Measurements from ENCODE around the gene SIGLEC1. TPM values are rescaled to one million over a fixed set of nuclear protein-coding genes. Genes with fewer than 3 reads are reported as not detected.

SIGLEC1 gene
- total and polyA plus RNA-seq, 2 of the 8 experiments (the other 6 are each of a cell fraction or from before 2014, with no cell fraction given) = 0.02 TPM; not detected in 1

GRCh38 chr20:3719046-3719445 is 6.6 kb upstream of the SIGLEC1 start:
- Histone ChIP-seq H2BK20ac (ENCODE audit: low read length) (no peak overlapping the region), H2BK5ac (ENCODE audit: low read depth, low read length) (no peak overlapping the region), H4K8ac (ENCODE audit: extremely low read depth, insufficient read depth, low read length) (no peak overlapping the region), H3K18ac (ENCODE audit: extremely low read depth, low read length) (no peak overlapping the region), H3K56ac (replicated peaks; ENCODE audit: insufficient read length, low read depth, low read length) (no peak overlapping the region), H3K27me3 (replicated peaks in 1 of 4; ENCODE audit: control insufficient read depth in 3 of 4, extremely low read depth in 1 of 4, insufficient read depth in 3 of 4, low read length in 3 of 4) (no peaks in the 10 kb centered on the region), H3K79me2 (ENCODE audit: control insufficient read depth in 1 of 2, insufficient read depth in 2 of 2, low read length in 2 of 2) (no peaks in the 10 kb centered on the region), H3K23me2 (ENCODE audit: low read depth, low read length) (no peaks in the 10 kb centered on the region), H3K23ac (ENCODE audit: insufficient read length) (no peak overlapping the region), H2BK15ac (ENCODE audit: low read length) (no peak overlapping the region), H2AFZ (ENCODE audit: low read length) (no peak overlapping the region), H3K4me2 (ENCODE audit: insufficient read depth in 1 of 2, low read depth in 2 of 2, low read length in 2 of 2) (no peak overlapping the region), H3K14ac (ENCODE audit: insufficient read length) (no peak overlapping the region), H2AK5ac (ENCODE audit: low read depth, low read length) (no peak overlapping the region), H3K4me1 (replicated peaks in 1 of 4; ENCODE audit: control insufficient read depth in 3 of 4, insufficient read depth in 4 of 4, low read length in 3 of 4) (no peaks in the 10 kb centered on the region), H3K4ac (replicated peaks; ENCODE audit: insufficient read length, low read depth, low read length) (no peak overlapping the region), H3K36me3 (ENCODE audit: control insufficient read depth in 2 of 4, insufficient read depth in 4 of 4, low read length in 3 of 4) (no peaks in the 10 kb centered on the region), H3K9me3 (ENCODE audit: insufficient read depth in 2 of 2, low read depth in 1 of 2, low read length in 1 of 2) (no peaks in the 10 kb centered on the region), H2BK12ac (ENCODE audit: low read depth, low read length) (no peak overlapping the region), H4K91ac (replicated peaks; ENCODE audit: insufficient read length, low read length) (no peak overlapping the region), H3K79me1 (ENCODE audit: low read depth, low read length) (no peaks in the 10 kb centered on the region), H3K4me3 (ENCODE audit: extremely low read depth in 1 of 4, insufficient read depth in 2 of 4, low read depth in 3 of 4, low read length in 4 of 4) (no peak overlapping the region), H2BK120ac (replicated peaks; ENCODE audit: low read depth, low read length) (no peak overlapping the region), H4K20me1 (replicated peaks in 1 of 2; ENCODE audit: control insufficient read depth in 1 of 2, insufficient read depth in 2 of 2, low read length in 2 of 2) (no peaks in the 10 kb centered on the region), H4K5ac (ENCODE audit: insufficient read length, low read depth, low read length) (no peak overlapping the region), H3K9ac (replicated peaks in 1 of 4; ENCODE audit: extremely low read depth in 1 of 4, low read depth in 3 of 4, low read length in 3 of 4) (no peak overlapping the region), H3K27ac (ENCODE audit: low read depth, low read length) (no peak overlapping the region)
- no peak for DNase-seq (ENCODE audit: low read depth in 1 of 2, low spot score in 2 of 2)
- POLR2A ChIA-PET (ENCODE audit: partially characterized antibody) = interaction anchor here (1.3 to 1.9 kb wide), 6 partner anchors 11 to 49 kb away, joined by 3 to 7 read pairs (median 4); partner anchors contain the start of gene HSPA12B
- WGBS, 2 experiments (ENCODE audit: extremely low coverage in 1 of 2, insufficient coverage in 1 of 2, insufficient read length in 1 of 2, insufficient replicate concordance in 2 of 2, low coverage in 1 of 2, low lambda C conversion rate in 2 of 2, missing lambda C conversion rate in 1 of 2) = 85% methylated on average over 4 of the region's 4 CpGs; no CpG with 5 or more reads in 1 of the 2 experiments
- FAIRE-seq = no peak
- CTCF ChIA-PET (ENCODE audit: partially characterized antibody) = interaction anchor here (1.2 to 42.0 kb wide), 7 partner anchors 8 to 80 kb away, joined by 3 to 1432 read pairs (median 6); partner anchors contain the start of gene ADAM33
- no peak for TF ChIP-seq ASH2L (IDR thresholded peaks at IDR 0.05; ENCODE audit: low read length)
- no peak for TF ChIP-seq RAD21 (IDR thresholded peaks at IDR 0.05 in 1 of 2, conservative IDR thresholded peaks at IDR 0.05 in 1 of 2; ENCODE audit: low read depth in 2 of 2, low read length in 2 of 2)
- no peak for TF ChIP-seq GABPA (IDR thresholded peaks at IDR 0.05; ENCODE audit: borderline replicate concordance, insufficient read depth, low read length)
- TF ChIP-seq POU5F1 (IDR thresholded peaks at IDR 0.05; ENCODE audit: low read depth, low read length) = no peak
- TF ChIP-seq USF2 (IDR thresholded peaks at IDR 0.05; ENCODE audit: low read length) = no peak
- TF ChIP-seq EZH2 (IDR thresholded peaks at IDR 0.05; ENCODE audit: low read depth, low read length, severe bottlenecking) = no peak
- TF ChIP-seq ZNF274 (IDR thresholded peaks at IDR 0.05; ENCODE audit: borderline replicate concordance, extremely low read depth, low read length) = no peak
- no peak for TF ChIP-seq GTF2F1 (IDR thresholded peaks at IDR 0.05; ENCODE audit: borderline replicate concordance, low read depth, low read length)
- TF ChIP-seq JUN (IDR thresholded peaks at IDR 0.05; ENCODE audit: low read depth, low read length) = no peak
- TF ChIP-seq EP300 (IDR thresholded peaks at IDR 0.05; ENCODE audit: borderline replicate concordance in 1 of 2, low read depth in 2 of 2, low read length in 2 of 2) = no peak
- no peak for TF ChIP-seq SIX5 (IDR thresholded peaks at IDR 0.05; ENCODE audit: low read depth, low read length)
- TF ChIP-seq CBX8 (IDR thresholded peaks at IDR 0.05; ENCODE audit: borderline replicate concordance, low read depth, low read length) = no peak
- TF ChIP-seq POLR2AphosphoS5 (IDR thresholded peaks at IDR 0.05; ENCODE audit: low read depth, low read length) = no peak

Data from H1 (cell line).